ENCODE results near the gene IL7R.

Gene IL7R, protein sequence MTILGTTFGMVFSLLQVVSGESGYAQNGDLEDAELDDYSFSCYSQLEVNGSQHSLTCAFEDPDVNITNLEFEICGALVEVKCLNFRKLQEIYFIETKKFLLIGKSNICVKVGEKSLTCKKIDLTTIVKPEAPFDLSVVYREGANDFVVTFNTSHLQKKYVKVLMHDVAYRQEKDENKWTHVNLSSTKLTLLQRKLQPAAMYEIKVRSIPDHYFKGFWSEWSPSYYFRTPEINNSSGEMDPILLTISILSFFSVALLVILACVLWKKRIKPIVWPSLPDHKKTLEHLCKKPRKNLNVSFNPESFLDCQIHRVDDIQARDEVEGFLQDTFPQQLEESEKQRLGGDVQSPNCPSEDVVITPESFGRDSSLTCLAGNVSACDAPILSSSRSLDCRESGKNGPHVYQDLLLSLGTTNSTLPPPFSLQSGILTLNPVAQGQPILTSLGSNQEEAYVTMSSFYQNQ

GRCh38 chr5:35856765-35857351 lies at the start of gene IL7R:
Gene IL7R (plus strand): TSS chr5:35856891. CDS start chr5:35856978, 87 bp downstream.
- DNase-seq, result no peak

DNA sequence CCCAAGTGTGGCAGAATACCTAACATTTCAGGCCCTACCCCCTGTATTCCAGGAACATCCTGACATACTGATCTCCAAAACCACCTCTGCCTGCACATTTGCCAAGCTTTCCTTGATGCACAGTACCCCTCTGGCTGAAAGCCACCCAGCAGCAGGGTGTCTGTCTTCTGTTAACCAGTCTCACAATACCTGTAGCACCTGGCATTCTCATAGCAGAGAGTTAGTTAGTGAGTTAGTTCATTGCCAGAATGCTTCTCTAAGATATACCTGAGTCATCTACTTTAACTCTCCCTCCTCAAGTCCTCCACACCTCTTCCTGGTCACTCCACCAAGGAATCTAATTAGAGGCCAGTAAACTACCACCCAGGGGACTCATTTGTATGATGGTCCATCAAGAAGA lies 46.1 kb upstream of the IL7R start:
- DNase-seq, result no peak

DNA sequence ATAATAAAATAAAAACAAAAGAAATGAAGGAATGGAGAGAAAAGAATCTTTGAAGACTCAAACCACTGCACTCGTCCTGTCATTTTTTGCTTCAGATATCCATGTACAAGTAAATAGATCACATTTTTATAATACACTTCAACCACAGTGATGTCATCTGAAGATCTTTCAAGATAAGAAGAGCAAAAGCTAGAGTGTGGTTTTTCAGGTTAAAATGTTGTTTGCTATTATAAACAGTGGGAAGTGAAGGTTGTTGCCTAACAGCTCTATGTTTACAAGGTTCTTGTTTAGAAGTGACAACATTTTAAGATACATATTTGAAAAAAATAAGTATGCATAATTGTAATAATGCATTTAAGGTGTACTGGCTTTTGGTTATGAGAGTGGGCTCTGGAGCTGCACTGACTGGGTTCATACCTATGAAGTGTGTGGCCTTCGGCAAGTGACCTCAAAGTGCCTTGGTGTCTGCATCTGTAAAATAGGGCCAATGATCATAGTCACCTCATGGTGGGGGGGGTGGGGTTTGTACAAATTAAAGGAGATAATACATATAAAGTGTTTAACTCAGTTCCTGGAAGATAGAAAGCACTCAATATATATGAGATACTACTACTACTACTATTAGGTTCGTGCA lies 45.5 kb upstream of the IL7R start:
- no peak for DNase-seq

DNA sequence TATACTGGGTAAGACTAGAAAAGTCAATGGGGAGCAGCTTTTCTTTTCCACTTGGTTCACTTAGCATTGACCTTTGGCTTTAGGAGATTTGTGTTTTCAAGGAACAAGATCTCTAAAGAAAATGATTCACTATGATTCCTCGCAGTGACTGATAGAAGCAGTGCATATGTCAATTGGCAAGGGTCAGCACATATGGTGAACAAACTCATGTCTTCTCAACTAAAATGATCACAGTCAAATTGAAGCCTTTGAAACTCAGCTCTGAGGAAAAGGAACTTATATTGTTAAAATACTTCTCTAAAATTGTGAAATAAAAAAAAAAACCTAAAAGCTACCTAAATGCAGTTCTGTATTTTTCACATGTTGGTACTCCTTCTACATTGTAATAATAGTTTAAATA lies 43.2 kb upstream of the IL7R start:
- no peak for DNase-seq

GRCh38 chr5:35815089-35815936 lies 41.4 kb upstream of the IL7R start:
- no peak for DNase-seq

DNA sequence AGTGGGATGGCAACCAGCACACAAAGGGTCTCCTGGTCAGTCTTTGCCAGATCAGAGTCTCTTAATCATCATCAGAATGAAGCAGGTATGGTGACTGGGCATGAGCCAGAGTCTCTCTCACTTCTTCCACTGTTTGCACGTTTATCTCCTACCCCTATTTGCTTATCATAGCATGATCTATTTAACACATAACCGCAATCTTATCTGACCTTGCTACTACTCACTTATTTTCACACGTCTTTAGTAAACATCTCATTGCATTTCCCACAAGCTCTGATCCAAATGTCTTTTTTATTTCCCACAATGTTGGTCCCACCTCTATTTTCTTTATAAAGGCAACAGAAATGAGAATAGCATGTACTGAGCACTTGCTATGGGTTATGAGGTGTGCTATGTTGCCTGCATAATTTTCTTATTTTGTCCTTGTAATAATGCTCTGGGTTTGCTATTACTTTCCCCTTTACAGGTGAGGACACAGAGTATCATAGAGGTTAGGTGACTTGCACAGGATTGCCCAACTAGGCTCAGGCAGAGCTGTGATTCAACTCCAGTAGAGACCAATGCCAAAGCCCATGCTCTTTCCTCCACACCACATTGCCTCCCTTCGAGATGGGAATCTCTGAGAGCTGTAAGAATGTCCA lies 39.7 kb upstream of the IL7R start:
- DNase-seq, result no peak

- no peak for DNase-seq
These were observed 37.7 kb upstream of the IL7R start for GRCh38 chr5:35819026-35819425.

DNA sequence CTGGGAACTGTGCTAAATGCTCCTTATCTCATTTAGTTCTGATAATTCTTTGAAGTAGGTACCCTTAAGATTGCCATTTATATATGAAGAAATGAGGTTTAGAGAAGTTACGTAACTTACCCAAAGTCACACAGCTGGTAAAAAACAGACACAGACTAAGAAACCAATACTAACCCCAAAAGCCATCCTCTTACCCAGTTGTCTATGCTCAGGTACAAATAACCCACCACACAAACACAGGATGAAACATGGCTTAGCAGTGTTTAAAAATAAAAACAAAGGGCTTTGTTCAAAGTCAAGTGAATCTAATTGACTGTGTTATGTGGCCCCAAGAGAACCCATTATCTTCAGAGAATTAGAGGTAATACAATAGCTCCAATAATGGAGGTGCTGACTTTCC lies 37.0 kb upstream of the IL7R start:
- no peak for DNase-seq

- DNase-seq, result no peak
These were observed 36.0 kb upstream of the IL7R start for GRCh38 chr5:35820735-35821134.

- DNase-seq, result no peak
These were observed 35.2 kb upstream of the IL7R start for GRCh38 chr5:35821513-35821912.

GRCh38 chr5:35822511-35822910 lies 34.2 kb upstream of the IL7R start:
- no peak for DNase-seq

DNA sequence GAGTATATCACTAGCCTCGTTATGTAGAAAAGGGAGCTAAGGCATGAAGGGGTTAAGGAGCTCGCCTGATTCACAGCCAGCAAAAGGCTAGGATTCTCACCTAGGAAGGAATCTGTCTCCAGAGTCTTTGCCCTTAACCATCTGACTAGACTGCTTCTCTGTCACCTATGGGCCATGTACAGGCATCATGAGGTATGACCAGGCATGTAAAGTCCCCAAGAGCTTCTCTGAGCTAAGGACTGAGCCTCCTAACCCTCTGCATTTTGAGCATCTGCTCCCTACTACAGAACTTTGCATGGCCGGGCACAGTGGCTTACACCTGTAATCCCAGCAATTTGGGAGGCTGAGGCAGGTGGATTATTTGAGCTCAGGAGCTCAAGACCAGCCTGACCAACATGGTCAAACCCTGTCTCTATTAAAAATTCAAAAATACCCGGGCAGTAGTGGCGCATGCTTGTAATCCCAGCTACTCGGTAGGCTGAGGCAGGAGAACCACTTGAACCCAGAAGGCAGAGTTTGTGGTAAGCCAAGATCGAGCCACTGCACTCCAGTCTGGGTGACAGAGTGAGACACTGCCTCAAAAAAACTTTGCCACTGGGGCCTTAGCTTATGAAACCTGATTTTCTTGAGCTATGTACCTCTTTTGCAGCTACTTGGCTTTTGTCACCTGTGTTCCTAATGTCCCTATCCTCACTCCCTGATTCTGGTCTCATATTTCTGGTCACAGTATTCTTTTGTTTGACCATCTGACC lies 33.2 kb upstream of the IL7R start:
- no peak for DNase-seq

DNA sequence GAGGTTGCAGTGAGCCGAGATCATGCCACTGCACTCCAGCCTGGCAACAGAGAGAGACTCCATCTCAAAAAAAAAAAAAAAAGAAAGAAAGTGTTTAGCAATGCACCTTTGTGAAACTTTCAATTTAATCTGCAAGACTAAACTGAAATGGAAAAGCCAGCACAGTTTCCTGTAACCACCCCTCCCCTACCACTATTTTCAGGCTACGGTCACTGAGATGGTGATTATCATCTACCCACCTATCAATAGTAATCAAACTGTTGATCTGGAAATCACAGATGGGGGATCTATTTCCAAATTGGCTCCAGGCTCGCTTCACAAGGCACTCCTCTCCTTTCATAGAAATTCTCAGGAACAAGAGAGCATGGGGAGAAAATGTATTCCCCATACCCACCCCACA lies 30.6 kb upstream of the IL7R start:
- DNase-seq, result no peak

DNA sequence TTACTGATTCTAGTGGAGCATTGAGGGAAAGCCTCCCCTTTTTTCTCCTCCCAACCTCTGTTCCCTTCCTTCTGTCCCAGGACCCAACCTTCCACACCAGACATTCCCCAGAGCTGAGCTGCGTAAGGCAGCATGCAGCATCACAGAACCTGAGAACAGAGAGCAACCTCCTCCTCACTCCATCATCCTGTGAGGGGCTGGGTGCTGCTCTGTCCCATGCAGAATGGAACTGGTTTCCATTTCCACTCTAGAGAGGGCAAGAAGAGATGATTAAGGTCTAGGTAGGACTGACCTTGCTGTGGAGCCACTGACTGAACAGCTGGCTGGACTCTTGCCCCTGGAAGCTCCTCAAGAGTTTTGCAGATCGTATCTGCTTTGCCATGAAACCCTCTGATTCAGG lies 30.1 kb upstream of the IL7R start:
- DNase-seq, result no peak

GRCh38 chr5:35828082-35828598 lies 28.6 kb upstream of the IL7R start:
- DNase-seq, result no peak

GRCh38 chr5:35830587-35830986 lies 26.1 kb upstream of the IL7R start:
- DNase-seq, result no peak

GRCh38 chr5:35832762-35833161 lies 23.9 kb upstream of the IL7R start:
- DNase-seq, result no peak

- DNase-seq, result no peak
These were observed 23.5 kb upstream of the IL7R start for GRCh38 chr5:35833224-35833623.

DNA sequence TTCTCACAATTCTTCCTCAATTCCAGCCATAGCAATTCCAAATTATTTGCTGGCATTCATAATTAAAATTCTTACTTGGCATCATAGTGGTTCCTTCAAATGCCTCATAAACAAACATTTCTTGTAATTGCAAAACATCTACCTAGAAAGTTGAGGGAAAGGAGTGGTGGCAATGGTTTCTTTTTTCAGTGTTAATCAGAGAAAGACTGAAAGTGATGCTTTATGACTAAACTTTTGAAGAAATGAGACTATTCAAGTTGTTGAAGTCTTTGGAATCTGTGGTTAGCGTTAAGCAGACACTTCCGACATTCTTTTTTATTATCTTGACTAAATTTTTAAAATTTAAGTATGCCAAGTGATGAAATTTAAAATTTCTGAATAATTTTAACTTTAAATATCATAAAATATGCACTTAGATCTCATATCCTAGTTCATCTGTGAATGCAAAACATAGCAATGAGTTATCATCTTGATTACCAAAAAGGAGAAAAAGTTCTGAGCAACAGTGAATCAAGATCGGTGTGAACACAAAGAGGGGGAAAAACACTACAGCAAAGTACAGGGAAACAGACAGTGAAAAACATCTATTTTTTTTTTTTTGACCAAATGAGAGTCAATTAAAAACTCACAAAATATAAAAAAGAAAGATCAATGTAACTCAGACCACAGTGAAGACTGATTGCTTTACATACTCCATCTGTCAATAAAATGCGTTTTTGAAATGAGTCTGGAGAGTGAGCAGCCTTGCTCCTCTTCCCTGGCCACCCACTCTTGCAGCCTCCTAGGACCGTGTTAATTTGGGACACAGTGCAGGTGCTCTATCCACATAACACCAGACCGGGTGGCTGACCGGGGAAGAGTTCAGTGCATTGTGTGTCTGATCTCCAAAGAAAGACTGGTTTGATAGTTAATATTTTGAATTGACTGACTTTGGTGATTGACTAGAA lies 20.6 kb upstream of the IL7R start:
- DNase-seq, result no peak

DNA sequence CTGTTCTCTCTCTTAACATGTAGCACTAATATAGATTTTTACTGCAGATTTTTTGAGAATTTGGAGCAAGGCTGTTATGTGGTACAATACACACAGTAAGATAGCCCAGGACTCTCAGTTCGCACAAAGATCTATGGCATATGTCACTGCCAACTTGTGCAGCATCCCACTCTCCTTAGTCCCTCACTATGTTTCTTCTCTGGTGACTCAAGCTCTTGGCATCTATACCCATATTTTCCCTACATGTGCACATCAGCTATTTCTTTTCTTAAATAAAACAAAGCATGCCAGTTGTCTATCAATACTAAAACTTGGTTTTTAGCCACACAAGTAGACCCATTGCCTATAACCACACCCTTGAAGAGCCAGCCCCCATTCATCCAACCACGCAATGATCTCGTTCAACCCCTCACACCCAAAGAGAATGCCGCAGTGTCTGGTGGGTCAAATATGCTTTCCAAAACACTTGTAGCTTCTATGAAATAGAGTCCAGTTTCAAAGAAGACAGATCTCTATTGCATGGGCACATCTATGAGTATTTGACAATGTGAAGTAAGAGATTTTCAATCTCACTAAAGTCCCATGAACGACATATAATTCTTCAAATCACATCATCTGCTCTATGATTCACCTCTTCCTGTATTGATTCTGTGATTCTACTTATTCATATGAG lies 18.2 kb upstream of the IL7R start:
- no peak for DNase-seq

Measured in NCI-H1105 treated with DMSO at 0.1 percent for 48 hours (cell line).